ENCODE measurements around the gene FPGS.

FPGS gene

GRCh38 chr9:127860260-127860659 is 57.6 kb downstream of the FPGS start:
- DNase-seq (ENCODE audit: low read depth in 2 of 2) = no peak

- DNase-seq (ENCODE audit: low read depth in 2 of 2) = no peak
These were observed 58.1 kb downstream of the FPGS start for GRCh38 chr9:127860779-127861178.

GRCh38 chr9:127862075-127863011 is 59.7 kb downstream of the FPGS start:
- no peak for DNase-seq (ENCODE audit: low read depth in 2 of 2)

GRCh38 chr9:127863191-127863621 is 60.5 kb downstream of the FPGS start:
- no peak for DNase-seq (ENCODE audit: low read depth in 2 of 2)

Data from fibroblast of skin of left biceps (primary cell).